HL-60 (cell line): Measurements from ENCODE around the gene ADAMTSL3.
"Not testable (repeated sequence)": the region's sequence is repeated elsewhere in the genome, so short reads cannot be mapped to it uniquely, and the experiment has no call there.

Experiments used
- POLR2AphosphoS5 ChIP-seq: IDR thresholded peaks from 2 replicates; pipeline ENCODE4 v1.6.1; 2012; ENCODE audit warnings: low read depth
- TF ChIP-seq, protein P1 (sequence below): IDR thresholded peaks from one replicate; pipeline ENCODE4 v1.5.1; 2011; ENCODE audit warnings: low read length, control low read depth, inconsistent platforms; ENCODE audit not compliant: insufficient read depth
- TF ChIP-seq, protein P2 (sequence below): IDR thresholded peaks from 2 replicates; pipeline ENCODE4 v1.6.1; 2012; ENCODE audit warnings: low read depth; ENCODE audit not compliant: insufficient replicate concordance

GRCh38 chr15:84079325-84079884 is 425.5 kb downstream of the ADAMTSL3 start:
- TF ChIP-seq, protein P1, sequence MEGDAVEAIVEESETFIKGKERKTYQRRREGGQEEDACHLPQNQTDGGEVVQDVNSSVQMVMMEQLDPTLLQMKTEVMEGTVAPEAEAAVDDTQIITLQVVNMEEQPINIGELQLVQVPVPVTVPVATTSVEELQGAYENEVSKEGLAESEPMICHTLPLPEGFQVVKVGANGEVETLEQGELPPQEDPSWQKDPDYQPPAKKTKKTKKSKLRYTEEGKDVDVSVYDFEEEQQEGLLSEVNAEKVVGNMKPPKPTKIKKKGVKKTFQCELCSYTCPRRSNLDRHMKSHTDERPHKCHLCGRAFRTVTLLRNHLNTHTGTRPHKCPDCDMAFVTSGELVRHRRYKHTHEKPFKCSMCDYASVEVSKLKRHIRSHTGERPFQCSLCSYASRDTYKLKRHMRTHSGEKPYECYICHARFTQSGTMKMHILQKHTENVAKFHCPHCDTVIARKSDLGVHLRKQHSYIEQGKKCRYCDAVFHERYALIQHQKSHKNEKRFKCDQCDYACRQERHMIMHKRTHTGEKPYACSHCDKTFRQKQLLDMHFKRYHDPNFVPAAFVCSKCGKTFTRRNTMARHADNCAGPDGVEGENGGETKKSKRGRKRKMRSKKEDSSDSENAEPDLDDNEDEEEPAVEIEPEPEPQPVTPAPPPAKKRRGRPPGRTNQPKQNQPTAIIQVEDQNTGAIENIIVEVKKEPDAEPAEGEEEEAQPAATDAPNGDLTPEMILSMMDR = not testable (repeated sequence)
- TF ChIP-seq, protein P2, sequence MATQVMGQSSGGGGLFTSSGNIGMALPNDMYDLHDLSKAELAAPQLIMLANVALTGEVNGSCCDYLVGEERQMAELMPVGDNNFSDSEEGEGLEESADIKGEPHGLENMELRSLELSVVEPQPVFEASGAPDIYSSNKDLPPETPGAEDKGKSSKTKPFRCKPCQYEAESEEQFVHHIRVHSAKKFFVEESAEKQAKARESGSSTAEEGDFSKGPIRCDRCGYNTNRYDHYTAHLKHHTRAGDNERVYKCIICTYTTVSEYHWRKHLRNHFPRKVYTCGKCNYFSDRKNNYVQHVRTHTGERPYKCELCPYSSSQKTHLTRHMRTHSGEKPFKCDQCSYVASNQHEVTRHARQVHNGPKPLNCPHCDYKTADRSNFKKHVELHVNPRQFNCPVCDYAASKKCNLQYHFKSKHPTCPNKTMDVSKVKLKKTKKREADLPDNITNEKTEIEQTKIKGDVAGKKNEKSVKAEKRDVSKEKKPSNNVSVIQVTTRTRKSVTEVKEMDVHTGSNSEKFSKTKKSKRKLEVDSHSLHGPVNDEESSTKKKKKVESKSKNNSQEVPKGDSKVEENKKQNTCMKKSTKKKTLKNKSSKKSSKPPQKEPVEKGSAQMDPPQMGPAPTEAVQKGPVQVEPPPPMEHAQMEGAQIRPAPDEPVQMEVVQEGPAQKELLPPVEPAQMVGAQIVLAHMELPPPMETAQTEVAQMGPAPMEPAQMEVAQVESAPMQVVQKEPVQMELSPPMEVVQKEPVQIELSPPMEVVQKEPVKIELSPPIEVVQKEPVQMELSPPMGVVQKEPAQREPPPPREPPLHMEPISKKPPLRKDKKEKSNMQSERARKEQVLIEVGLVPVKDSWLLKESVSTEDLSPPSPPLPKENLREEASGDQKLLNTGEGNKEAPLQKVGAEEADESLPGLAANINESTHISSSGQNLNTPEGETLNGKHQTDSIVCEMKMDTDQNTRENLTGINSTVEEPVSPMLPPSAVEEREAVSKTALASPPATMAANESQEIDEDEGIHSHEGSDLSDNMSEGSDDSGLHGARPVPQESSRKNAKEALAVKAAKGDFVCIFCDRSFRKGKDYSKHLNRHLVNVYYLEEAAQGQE = not testable (repeated sequence)
- not testable (repeated sequence) for TF ChIP-seq POLR2AphosphoS5
